ENCODE measurements around the gene APOBEC3A. TPM values are rescaled to one million over a fixed set of nuclear protein-coding genes. Genes with fewer than 3 reads are reported as not detected.

APOBEC3A gene
- total and polyA plus RNA-seq, 2 of the 13 experiments (the other 11 are each of a cell fraction or from before 2014, with no cell fraction given): not detected

DNA sequence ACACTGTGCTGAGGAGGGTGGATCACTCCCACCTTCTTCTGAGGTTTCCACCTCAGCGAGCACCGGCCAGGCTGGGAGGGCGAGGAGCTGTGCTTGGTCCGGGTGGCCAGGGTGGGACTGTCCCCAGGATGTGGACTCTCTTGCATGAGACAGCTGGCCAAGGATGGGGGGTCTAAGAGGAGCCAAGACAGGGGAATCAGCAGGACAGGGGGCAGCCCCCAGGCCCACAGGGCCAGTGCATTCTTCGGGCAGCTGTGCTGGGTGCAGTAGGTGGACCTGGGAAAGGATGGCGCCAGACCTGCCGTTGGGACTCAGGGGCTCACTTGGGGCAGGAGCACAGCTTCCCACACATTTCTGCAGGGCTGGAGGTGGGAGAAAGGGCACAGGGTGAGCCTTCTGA lies 9.5 kb downstream of the APOBEC3A start:
- Histone ChIP-seq H3K9ac (ENCODE audit: insufficient read depth, low read depth, low read length) (no peak overlapping the region), H3K9me3 (ENCODE audit: low read length) (no peaks in the 10 kb centered on the region), H2AFZ (ENCODE audit: low read length) (no peak overlapping the region), H3K36me3 (replicated peaks in 1 of 2; ENCODE audit: control insufficient read depth in 1 of 2, insufficient read depth in 2 of 2, low read length in 2 of 2) (no peaks in the 10 kb centered on the region), H4K20me1 (ENCODE audit: insufficient read depth, low read length) (no peaks in the 10 kb centered on the region), H3K79me2 (ENCODE audit: insufficient read depth, low read length) (no peaks in the 10 kb centered on the region), H3K27me3 (ENCODE audit: control insufficient read depth in 1 of 2, insufficient read depth in 2 of 2, low read length in 2 of 2) (peaks cover 7 to 30% of the 10 kb centered on the region in 2 experiments; a peak in 4 of 5 replicates), H3K4me1 (ENCODE audit: insufficient read depth, low read length) (peaks cover 26% of the 10 kb centered on the region), H3K27ac (ENCODE audit: extremely low read length, insufficient read depth, low read length) (no peak overlapping the region), H3K4me2 (ENCODE audit: low read depth, low read length) (no peak overlapping the region), H3K4me3 (replicated peaks in 1 of 3; ENCODE audit: insufficient read depth in 1 of 3, low read depth in 2 of 3, low read length in 3 of 3) (no peak overlapping the region)
- intact Hi-C loops (cut with micrococcal nuclease; ENCODE audit: unreplicated experiment): no loop called here
- in situ Hi-C loops (cut with HindIII; ENCODE audit: extremely low pct_ligation_motif_present, low pct_unique_long_range_greater_than_20kb): no loop called here
- BruUV-seq (replicated peaks): no TSS peak
- no peak for ATAC-seq
- no peak for FAIRE-seq
- no peak for DNase-seq (ENCODE audit: low spot score)
- ChIA-PET POLR2A (no interaction called here), CTCF (ENCODE audit: low intra/inter-chr PET ratio, low total read pairs) (no interaction called here)
- TF ChIP-seq FOXJ3 (CRISPR knock-in tag; IDR thresholded peaks at IDR 0.05; ENCODE audit: borderline replicate concordance): no peak
- TF ChIP-seq ZBED4 (CRISPR knock-in tag; IDR thresholded peaks at IDR 0.05; ENCODE audit: borderline replicate concordance): no peak
- TF ChIP-seq ZNF143 (CRISPR knock-in tag; IDR thresholded peaks at IDR 0.05): no peak
- no peak for TF ChIP-seq ZNF17 (CRISPR knock-in tag; IDR thresholded peaks at IDR 0.05)
- TF ChIP-seq ZNF20 (CRISPR knock-in tag; IDR thresholded peaks at IDR 0.05): no peak
- no peak for TF ChIP-seq ZNF33A (CRISPR knock-in tag; IDR thresholded peaks at IDR 0.05; ENCODE audit: borderline replicate concordance)
- TF ChIP-seq MAX (IDR thresholded peaks at IDR 0.05): no peak
- no peak for TF ChIP-seq TOE1 (CRISPR knock-in tag; IDR thresholded peaks at IDR 0.05)
- WGBS (ENCODE audit: low lambda C conversion rate): 53% methylated on average over 3 of the region's 7 CpGs
